GM18873 (cell line): ENCODE measurements around the gene CMTM4.
"Not testable (repeated sequence)": the region's sequence is repeated elsewhere in the genome, so short reads cannot be mapped to it uniquely, and the experiment has no call there.

Experiments used
- ATAC-seq: cut with Tn5 transposase; IDR thresholded peaks from one replicate; pipeline ENCODE4 v1.9.1; 2021; ENCODE audit warnings: mild to moderate bottlenecking, moderate library complexity, moderate number of reproducible peaks; ENCODE audit not compliant: unreplicated experiment, low FRiP score

CMTM4 gene

GRCh38 chr16:66650707-66651473, 45.7 kb downstream of the CMTM4 start:
- ATAC-seq, result no peak

- ATAC-seq, result no peak
Observed at GRCh38 chr16:66649636-66650205, 46.8 kb downstream of the CMTM4 start.

- ATAC-seq, result no peak
Observed at GRCh38 chr16:66649167-66649566, 47.4 kb downstream of the CMTM4 start.

- no peak for ATAC-seq
Observed at GRCh38 chr16:66647866-66648265, 48.7 kb downstream of the CMTM4 start.

- ATAC-seq, result no peak
Observed at GRCh38 chr16:66641387-66641786, 55.2 kb downstream of the CMTM4 start.

- ATAC-seq, result no peak
Observed at GRCh38 chr16:66640724-66641314, 55.7 kb downstream of the CMTM4 start.

GRCh38 chr16:66639091-66639885, 57.3 kb downstream of the CMTM4 start:
- ATAC-seq, result no peak

GRCh38 chr16:66637806-66638205, 58.7 kb downstream of the CMTM4 start:
- ATAC-seq, result no peak

- no peak for ATAC-seq
Observed at GRCh38 chr16:66636199-66636598, 60.3 kb downstream of the CMTM4 start.

GRCh38 chr16:66635406-66635805, 61.1 kb downstream of the CMTM4 start:
- no peak for ATAC-seq

- ATAC-seq, result no peak
Observed at GRCh38 chr16:66634527-66635196, 61.9 kb downstream of the CMTM4 start.

GRCh38 chr16:66631558-66631957, 65.0 kb downstream of the CMTM4 start:
- not testable (repeated sequence) for ATAC-seq

- ATAC-seq, result not testable (repeated sequence)
Observed at GRCh38 chr16:66630561-66631260, 65.8 kb downstream of the CMTM4 start.

- no peak for ATAC-seq
Observed at GRCh38 chr16:66629856-66630255, 66.7 kb downstream of the CMTM4 start.

- ATAC-seq, result not testable (repeated sequence)
Observed at GRCh38 chr16:66627611-66628378, 68.7 kb downstream of the CMTM4 start.

- ATAC-seq, result no peak
Observed at GRCh38 chr16:66623755-66624154, 72.8 kb downstream of the CMTM4 start.

GRCh38 chr16:66622863-66623262, 73.7 kb downstream of the CMTM4 start:
- no peak for ATAC-seq

GRCh38 chr16:66621973-66622372, 74.6 kb downstream of the CMTM4 start:
- ATAC-seq, result no peak

- no peak for ATAC-seq
Observed at GRCh38 chr16:66620429-66620795, 76.1 kb downstream of the CMTM4 start.
